ENCODE measurements around the gene DOCK1. TPM values are rescaled to one million over a fixed set of nuclear protein-coding genes. Genes with fewer than 3 reads are reported as not detected.

Gene DOCK1
- total RNA-seq, 1 experiment from 2014 or later = 82.2 TPM

DNA sequence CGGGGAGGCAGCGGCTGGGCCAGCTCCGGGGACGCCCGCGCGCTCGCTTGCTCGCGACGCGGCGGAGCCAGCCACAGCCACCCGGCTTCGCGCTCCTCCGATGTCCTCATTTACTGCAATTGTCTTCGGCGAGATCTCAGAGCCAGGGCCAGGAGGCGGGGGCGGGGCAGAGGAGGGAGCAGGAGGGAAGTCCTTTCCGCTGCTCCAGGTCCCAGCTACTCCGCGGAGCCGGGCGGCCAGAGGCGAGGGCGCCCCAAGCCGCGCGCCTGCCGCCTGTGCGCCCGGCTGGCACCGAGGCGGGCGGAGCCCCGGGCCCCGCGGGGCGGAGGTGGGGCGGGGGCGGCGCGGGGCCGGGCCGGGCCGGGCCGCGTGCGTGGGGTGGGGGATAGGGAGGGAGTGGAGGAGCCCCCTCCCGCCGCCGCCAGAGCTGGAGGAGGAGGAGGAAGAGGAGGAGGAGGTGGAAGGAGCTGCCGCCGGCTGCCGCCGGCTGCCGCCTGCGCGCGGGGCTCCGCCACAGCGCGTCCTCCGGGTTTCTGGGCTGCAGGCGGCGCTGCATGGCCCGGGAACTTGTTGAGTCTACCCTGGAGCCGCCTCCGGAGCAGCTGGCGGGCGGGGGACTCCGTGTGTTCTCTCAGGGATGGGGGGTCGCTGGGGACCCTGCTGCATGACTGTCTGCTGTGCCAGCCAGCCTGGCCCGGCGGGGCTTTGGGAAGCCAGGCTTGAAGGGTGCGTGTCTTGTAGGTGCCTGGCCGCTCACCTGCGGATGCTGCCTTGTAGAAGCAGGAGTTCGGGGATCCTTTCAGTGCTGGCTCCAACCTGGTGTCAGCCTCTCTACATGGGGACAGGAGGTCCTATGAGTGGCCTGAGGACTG is 291.3 kb downstream of the DOCK1 start, which contains the start of gene INSYN2A:
TSS of gene INSYN2A (minus strand) at position 310 of the 872 bp plus-strand sequence. CDS start 20,196 bp downstream, outside the sequence.
- CTCF ChIA-PET = no interaction called here
- Histone ChIP-seq H3K27me3 (replicated peaks; ENCODE audit: control insufficient read depth, insufficient read depth, low read length) (no peaks in the 10 kb centered on the region), H3K36me3 (ENCODE audit: control insufficient read depth, insufficient read depth, low read length) (no peaks in the 10 kb centered on the region), H3K9me3 (no peaks in the 10 kb centered on the region), H3K4me3 (ENCODE audit: low read depth, low read length) (no peak within 1 kb of the TSS), H3K4me1 (0 out of 2 replicates have a peak, but pooled peaks cover 3% of the 10 kb centered on the region)
- TF ChIP-seq CTCF (IDR thresholded peaks at IDR 0.05; ENCODE audit: insufficient read depth in 1 of 2, low read depth in 1 of 2, low read length in 1 of 2, severe bottlenecking in 1 of 2, unreplicated experiment in 1 of 2) = no peak
- no peaks in the 10 kb centered on the region for H3K27me3 Mint-ChIP-seq (ENCODE audit: insufficient read depth, unreplicated experiment)
- no peak for DNase-seq
- intact Hi-C loops (cut with micrococcal nuclease; ENCODE audit: unreplicated experiment) = no loop called here
- no TSS peak for BruUV-seq (replicated peaks)
- H3K9me3 Mint-ChIP-seq (ENCODE audit: unreplicated experiment) = no peaks in the 10 kb centered on the region
- no peak within 1 kb of the TSS for H3K4me3 Mint-ChIP-seq (ENCODE audit: unreplicated experiment)
- no peaks in the 10 kb centered on the region for H3K4me1 Mint-ChIP-seq (ENCODE audit: low read depth, unreplicated experiment)
- peaks cover under 1% of the 10 kb centered on the region for H3K36me3 Mint-ChIP-seq (ENCODE audit: insufficient read depth, unreplicated experiment)
- POLR2A ChIA-PET = no interaction called here
- H3K27ac Mint-ChIP-seq (ENCODE audit: unreplicated experiment) = no peak within 1 kb of the TSS

DNA sequence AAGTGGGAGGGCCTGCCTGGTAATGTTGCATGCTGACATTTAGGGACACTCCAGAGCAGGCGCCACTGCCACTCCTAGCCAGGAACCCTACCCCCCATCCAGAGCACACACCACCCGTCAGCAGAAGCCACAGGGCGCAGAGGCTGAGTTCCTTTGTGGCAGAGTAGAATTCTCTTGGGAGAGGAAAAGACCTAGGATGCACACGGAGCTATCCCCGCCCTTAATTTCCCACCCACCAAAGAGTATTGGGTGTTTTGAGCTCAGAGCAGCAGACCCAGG is 291.9 kb downstream of the DOCK1 start:
- Histone ChIP-seq H3K4me3 (ENCODE audit: low read depth, low read length) (no peak overlapping the region), H3K4me1 (0 out of 2 replicates have a peak, but pooled peaks cover 3% of the 10 kb centered on the region), H3K9me3 (no peaks in the 10 kb centered on the region), H3K36me3 (ENCODE audit: control insufficient read depth, insufficient read depth, low read length) (no peaks in the 10 kb centered on the region), H3K27me3 (replicated peaks; ENCODE audit: control insufficient read depth, insufficient read depth, low read length) (no peaks in the 10 kb centered on the region)
- no peaks in the 10 kb centered on the region for H3K4me1 Mint-ChIP-seq (ENCODE audit: low read depth, unreplicated experiment)
- no peaks in the 10 kb centered on the region for H3K9me3 Mint-ChIP-seq (ENCODE audit: unreplicated experiment)
- POLR2A ChIA-PET = no interaction called here
- no peaks in the 10 kb centered on the region for H3K27me3 Mint-ChIP-seq (ENCODE audit: insufficient read depth, unreplicated experiment)
- CTCF ChIA-PET = no interaction called here
- no peak for TF ChIP-seq CTCF (IDR thresholded peaks at IDR 0.05; ENCODE audit: insufficient read depth in 1 of 2, low read depth in 1 of 2, low read length in 1 of 2, severe bottlenecking in 1 of 2, unreplicated experiment in 1 of 2)
- intact Hi-C loops (cut with micrococcal nuclease; ENCODE audit: unreplicated experiment) = no loop called here
- no peak for DNase-seq
- H3K27ac Mint-ChIP-seq (ENCODE audit: unreplicated experiment) = no peak overlapping the region
- no peaks in the 10 kb centered on the region for H3K36me3 Mint-ChIP-seq (ENCODE audit: insufficient read depth, unreplicated experiment)
- no peak overlapping the region for H3K4me3 Mint-ChIP-seq (ENCODE audit: unreplicated experiment)
- no TSS peak for BruUV-seq (replicated peaks)

- Mint-ChIP-seq H3K27me3 (ENCODE audit: insufficient read depth, unreplicated experiment) (no peaks in the 10 kb centered on the region), H3K27ac (ENCODE audit: unreplicated experiment) (no peak overlapping the region), H3K9me3 (ENCODE audit: unreplicated experiment) (no peaks in the 10 kb centered on the region), H3K36me3 (ENCODE audit: insufficient read depth, unreplicated experiment) (peaks cover 4% of the 10 kb centered on the region), H3K4me3 (ENCODE audit: unreplicated experiment) (no peak overlapping the region), H3K4me1 (ENCODE audit: low read depth, unreplicated experiment) (no peaks in the 10 kb centered on the region)
- DNase-seq = no peak
- POLR2A ChIA-PET = no interaction called here
- Histone ChIP-seq H3K4me3 (ENCODE audit: low read depth, low read length) (no peak overlapping the region), H3K36me3 (ENCODE audit: control insufficient read depth, insufficient read depth, low read length) (no peaks in the 10 kb centered on the region), H3K27me3 (replicated peaks; ENCODE audit: control insufficient read depth, insufficient read depth, low read length) (no peaks in the 10 kb centered on the region), H3K9me3 (no peaks in the 10 kb centered on the region), H3K4me1 (0 out of 2 replicates have a peak, but pooled peaks cover 3% of the 10 kb centered on the region)
- no TSS peak for BruUV-seq (replicated peaks)
- TF ChIP-seq CTCF (IDR thresholded peaks at IDR 0.05; ENCODE audit: insufficient read depth in 1 of 2, low read depth in 1 of 2, low read length in 1 of 2, severe bottlenecking in 1 of 2, unreplicated experiment in 1 of 2) = no peak
- intact Hi-C loops (cut with micrococcal nuclease; ENCODE audit: unreplicated experiment) = no loop called here
- CTCF ChIA-PET = no interaction called here
Observed at GRCh38 chr10:127198307-127198706, 293.1 kb downstream of the DOCK1 start.
